Prostate gland (tissue), 2 donors: Measurements from ENCODE around the gene CYP4F12.

Experiments used
- POLR2A ChIP-seq: fragments of 450-650 bp; IDR thresholded peaks from one replicate; pipeline ENCODE4 v1.6.1; 2016; ENCODE audit warnings: antibody characterized with exemption, mild to moderate bottlenecking
- TF ChIP-seq, protein P1 (sequence below), 4 experiments: fragments of 200-600 bp in 2 of 4; fragments of 450-650 bp in 2 of 4; sonication (generic) in 2 of 4; IDR thresholded peaks; 1 replicate in 3 of 4; 2 replicates in 1 of 4; pipeline ENCODE4 v1.5.1; 2016 to 2019; ENCODE audit warnings: antibody characterized with exemption in 4 of 4, mild to moderate bottlenecking in 2 of 4, moderate library complexity in 2 of 4

- TF ChIP-seq POLR2A = no peak
- TF ChIP-seq, protein P1, sequence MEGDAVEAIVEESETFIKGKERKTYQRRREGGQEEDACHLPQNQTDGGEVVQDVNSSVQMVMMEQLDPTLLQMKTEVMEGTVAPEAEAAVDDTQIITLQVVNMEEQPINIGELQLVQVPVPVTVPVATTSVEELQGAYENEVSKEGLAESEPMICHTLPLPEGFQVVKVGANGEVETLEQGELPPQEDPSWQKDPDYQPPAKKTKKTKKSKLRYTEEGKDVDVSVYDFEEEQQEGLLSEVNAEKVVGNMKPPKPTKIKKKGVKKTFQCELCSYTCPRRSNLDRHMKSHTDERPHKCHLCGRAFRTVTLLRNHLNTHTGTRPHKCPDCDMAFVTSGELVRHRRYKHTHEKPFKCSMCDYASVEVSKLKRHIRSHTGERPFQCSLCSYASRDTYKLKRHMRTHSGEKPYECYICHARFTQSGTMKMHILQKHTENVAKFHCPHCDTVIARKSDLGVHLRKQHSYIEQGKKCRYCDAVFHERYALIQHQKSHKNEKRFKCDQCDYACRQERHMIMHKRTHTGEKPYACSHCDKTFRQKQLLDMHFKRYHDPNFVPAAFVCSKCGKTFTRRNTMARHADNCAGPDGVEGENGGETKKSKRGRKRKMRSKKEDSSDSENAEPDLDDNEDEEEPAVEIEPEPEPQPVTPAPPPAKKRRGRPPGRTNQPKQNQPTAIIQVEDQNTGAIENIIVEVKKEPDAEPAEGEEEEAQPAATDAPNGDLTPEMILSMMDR (IDR thresholded peaks at IDR 0.05) = no peak
These were observed 20.2 kb upstream of the CYP4F12 start for GRCh38 chr19:15652559-15653278.
